ENCODE measurements around the gene ATP10A.

Gene ATP10A

GRCh38 chr15:25797035-25797434, 66.1 kb downstream of the ATP10A start:
- no peaks in the 10 kb centered on the region for H3K9me3 ChIP-seq (ENCODE audit: insufficient read depth, low read depth, low read length)
- H3K4me1 ChIP-seq (ENCODE audit: control insufficient read depth in 1 of 2, insufficient read depth in 2 of 2, low read length in 2 of 2) = no peaks in the 10 kb centered on the region
- H3K79me2 ChIP-seq (ENCODE audit: control insufficient read depth, insufficient read depth, low read length, poor library complexity) = no peaks in the 10 kb centered on the region
- H3K18ac ChIP-seq (ENCODE audit: low read length) = no peak overlapping the region
- no peak overlapping the region for H3K27ac ChIP-seq (ENCODE audit: low read depth, low read length)
- no peak overlapping the region for H3K4me3 ChIP-seq (ENCODE audit: low read depth, low read length)
- no peak overlapping the region for H2BK5ac ChIP-seq (ENCODE audit: low read depth, low read length, poor library complexity)
- DNase-seq = no peak
- H3K79me1 ChIP-seq (ENCODE audit: low read length) = no peaks in the 10 kb centered on the region
- no peak overlapping the region for H2BK12ac ChIP-seq (ENCODE audit: low read length)
- no peak overlapping the region for H2AFZ ChIP-seq (ENCODE audit: insufficient read depth, low read length, poor library complexity)
- no peak overlapping the region for H4K91ac ChIP-seq (ENCODE audit: low read depth, low read length)
- no peak overlapping the region for H2BK120ac ChIP-seq (ENCODE audit: insufficient read depth, low read length, poor library complexity)
- no peak overlapping the region for H4K12ac ChIP-seq (ENCODE audit: low read depth, low read length)
- H3K36me3 ChIP-seq (ENCODE audit: control insufficient read depth in 1 of 2, insufficient read depth in 2 of 2, low read length in 2 of 2) = no peaks in the 10 kb centered on the region
- no peak overlapping the region for H3K14ac ChIP-seq (ENCODE audit: low read length)
- no CpG with 5 or more reads among the region's 4 CpGs for WGBS (ENCODE audit: extremely low coverage, insufficient coverage, insufficient read length)
- H3K9ac ChIP-seq (ENCODE audit: low read length) = no peak overlapping the region
- H2AK5ac ChIP-seq (ENCODE audit: low read length) = no peak overlapping the region
- no peak overlapping the region for H3K4me2 ChIP-seq (ENCODE audit: low read length)
- no peak overlapping the region for H3K23ac ChIP-seq (ENCODE audit: low read length)
- H3K27me3 ChIP-seq (ENCODE audit: insufficient read depth, low read length) = no peaks in the 10 kb centered on the region
- no peak overlapping the region for H3K4ac ChIP-seq (ENCODE audit: low read depth, low read length)
- no peak overlapping the region for H4K8ac ChIP-seq (ENCODE audit: low read depth, low read length)

GRCh38 chr15:25796395-25796794, 66.7 kb downstream of the ATP10A start:
- no peak overlapping the region for H3K14ac ChIP-seq (ENCODE audit: low read length)

GRCh38 chr15:25795712-25796111, 67.4 kb downstream of the ATP10A start:
- Histone ChIP-seq H2AK5ac (ENCODE audit: low read length) (no peak overlapping the region), H3K27me3 (ENCODE audit: insufficient read depth, low read length) (no peaks in the 10 kb centered on the region), H4K91ac (ENCODE audit: low read depth, low read length) (no peak overlapping the region), H2BK12ac (ENCODE audit: low read length) (no peak overlapping the region), H4K8ac (ENCODE audit: low read depth, low read length) (no peak overlapping the region), H3K23ac (ENCODE audit: low read length) (no peak overlapping the region), H3K36me3 (ENCODE audit: control insufficient read depth in 1 of 2, insufficient read depth in 2 of 2, low read length in 2 of 2) (no peaks in the 10 kb centered on the region), H2BK5ac (ENCODE audit: low read depth, low read length, poor library complexity) (no peak overlapping the region), H3K14ac (ENCODE audit: low read length) (no peak overlapping the region), H3K27ac (ENCODE audit: low read depth, low read length) (no peak overlapping the region), H3K9ac (ENCODE audit: low read length) (no peak overlapping the region), H3K79me2 (ENCODE audit: control insufficient read depth, insufficient read depth, low read length, poor library complexity) (no peaks in the 10 kb centered on the region), H3K4ac (ENCODE audit: low read depth, low read length) (no peak overlapping the region), H3K18ac (ENCODE audit: low read length) (no peak overlapping the region), H3K4me3 (ENCODE audit: low read depth, low read length) (no peak overlapping the region), H3K4me1 (ENCODE audit: control insufficient read depth in 1 of 2, insufficient read depth in 2 of 2, low read length in 2 of 2) (no peaks in the 10 kb centered on the region), H2BK120ac (ENCODE audit: insufficient read depth, low read length, poor library complexity) (no peak overlapping the region), H2AFZ (ENCODE audit: insufficient read depth, low read length, poor library complexity) (no peak overlapping the region), H4K12ac (ENCODE audit: low read depth, low read length) (no peak overlapping the region), H3K4me2 (ENCODE audit: low read length) (no peak overlapping the region), H3K9me3 (ENCODE audit: insufficient read depth, low read depth, low read length) (no peaks in the 10 kb centered on the region), H3K79me1 (ENCODE audit: low read length) (no peaks in the 10 kb centered on the region)
- DNase-seq = no peak
- WGBS (ENCODE audit: extremely low coverage, insufficient coverage, insufficient read length) = no CpG with 5 or more reads among the region's 6 CpGs

More at GRCh38 chr15:25796395-25796794, 66.7 kb downstream of the ATP10A start:
- H3K18ac ChIP-seq (ENCODE audit: low read length) = no peak overlapping the region
- no peaks in the 10 kb centered on the region for H3K36me3 ChIP-seq (ENCODE audit: control insufficient read depth in 1 of 2, insufficient read depth in 2 of 2, low read length in 2 of 2)
- no peak overlapping the region for H2AFZ ChIP-seq (ENCODE audit: insufficient read depth, low read length, poor library complexity)
- H4K91ac ChIP-seq (ENCODE audit: low read depth, low read length) = no peak overlapping the region
- no peaks in the 10 kb centered on the region for H3K4me1 ChIP-seq (ENCODE audit: control insufficient read depth in 1 of 2, insufficient read depth in 2 of 2, low read length in 2 of 2)
- no peaks in the 10 kb centered on the region for H3K79me2 ChIP-seq (ENCODE audit: control insufficient read depth, insufficient read depth, low read length, poor library complexity)
- H3K4ac ChIP-seq (ENCODE audit: low read depth, low read length) = no peak overlapping the region
- no peak overlapping the region for H3K9ac ChIP-seq (ENCODE audit: low read length)
- H4K12ac ChIP-seq (ENCODE audit: low read depth, low read length) = no peak overlapping the region
- H3K4me3 ChIP-seq (ENCODE audit: low read depth, low read length) = no peak overlapping the region
- H3K79me1 ChIP-seq (ENCODE audit: low read length) = no peaks in the 10 kb centered on the region
- H2BK5ac ChIP-seq (ENCODE audit: low read depth, low read length, poor library complexity) = no peak overlapping the region
- no peak overlapping the region for H4K8ac ChIP-seq (ENCODE audit: low read depth, low read length)
- no peaks in the 10 kb centered on the region for H3K9me3 ChIP-seq (ENCODE audit: insufficient read depth, low read depth, low read length)
- no peak overlapping the region for H2BK12ac ChIP-seq (ENCODE audit: low read length)
- no peak overlapping the region for H2AK5ac ChIP-seq (ENCODE audit: low read length)
- WGBS (ENCODE audit: extremely low coverage, insufficient coverage, insufficient read length) = no CpG with 5 or more reads among the region's 7 CpGs
- H3K4me2 ChIP-seq (ENCODE audit: low read length) = no peak overlapping the region
- H2BK120ac ChIP-seq (ENCODE audit: insufficient read depth, low read length, poor library complexity) = no peak overlapping the region
- H3K23ac ChIP-seq (ENCODE audit: low read length) = no peak overlapping the region
- no peak for DNase-seq
- no peaks in the 10 kb centered on the region for H3K27me3 ChIP-seq (ENCODE audit: insufficient read depth, low read length)
- no peak overlapping the region for H3K27ac ChIP-seq (ENCODE audit: low read depth, low read length)

GRCh38 chr15:25795061-25795460, 68.1 kb downstream of the ATP10A start:
- Histone ChIP-seq H2AFZ (ENCODE audit: insufficient read depth, low read length, poor library complexity) (no peak overlapping the region), H3K9ac (ENCODE audit: low read length) (no peak overlapping the region), H3K36me3 (ENCODE audit: control insufficient read depth in 1 of 2, insufficient read depth in 2 of 2, low read length in 2 of 2) (no peaks in the 10 kb centered on the region), H3K14ac (ENCODE audit: low read length) (no peak overlapping the region), H3K27me3 (ENCODE audit: insufficient read depth, low read length) (no peaks in the 10 kb centered on the region), H4K8ac (ENCODE audit: low read depth, low read length) (no peak overlapping the region), H3K4ac (ENCODE audit: low read depth, low read length) (no peak overlapping the region), H2BK12ac (ENCODE audit: low read length) (no peak overlapping the region), H3K79me2 (ENCODE audit: control insufficient read depth, insufficient read depth, low read length, poor library complexity) (no peaks in the 10 kb centered on the region), H2BK120ac (ENCODE audit: insufficient read depth, low read length, poor library complexity) (no peak overlapping the region), H4K12ac (ENCODE audit: low read depth, low read length) (no peak overlapping the region), H2BK5ac (ENCODE audit: low read depth, low read length, poor library complexity) (no peak overlapping the region), H4K91ac (ENCODE audit: low read depth, low read length) (no peak overlapping the region), H3K4me3 (ENCODE audit: low read depth, low read length) (no peak overlapping the region), H3K79me1 (ENCODE audit: low read length) (no peaks in the 10 kb centered on the region), H2AK5ac (ENCODE audit: low read length) (no peak overlapping the region), H3K23ac (ENCODE audit: low read length) (no peak overlapping the region), H3K4me2 (ENCODE audit: low read length) (no peak overlapping the region), H3K9me3 (ENCODE audit: insufficient read depth, low read depth, low read length) (no peaks in the 10 kb centered on the region), H3K27ac (ENCODE audit: low read depth, low read length) (no peak overlapping the region), H3K4me1 (ENCODE audit: control insufficient read depth in 1 of 2, insufficient read depth in 2 of 2, low read length in 2 of 2) (no peaks in the 10 kb centered on the region), H3K18ac (ENCODE audit: low read length) (no peak overlapping the region)
- DNase-seq = no peak
- no CpG with 5 or more reads among the region's 9 CpGs for WGBS (ENCODE audit: extremely low coverage, insufficient coverage, insufficient read length)
